ENCODE measurements around the gene STK32C. TPM values are rescaled to one million over a fixed set of nuclear protein-coding genes. Genes with fewer than 3 reads are reported as not detected.

Gene STK32C
- total RNA-seq, 1 donor from 2014 or later, result 12.2 TPM

- no peak for DNase-seq (ENCODE audit: low read depth)
- H3K27me3 ChIP-seq (ENCODE audit: control insufficient read depth, insufficient read depth, low read length), result peaks cover 61% of the 10 kb centered on the region
- TF ChIP-seq CTCF (IDR thresholded peaks at IDR 0.05; ENCODE audit: insufficient read depth, low read length, poor library complexity, severe bottlenecking), result no peak
These were observed 121.9 kb downstream of the STK32C start for GRCh38 chr10:132185601-132186487.

GRCh38 chr10:132184816-132185593, 122.7 kb downstream of the STK32C start:
- no peak for DNase-seq (ENCODE audit: low read depth)
- TF ChIP-seq CTCF (IDR thresholded peaks at IDR 0.05; ENCODE audit: insufficient read depth, low read length, poor library complexity, severe bottlenecking), result no peak
- H3K36me3 ChIP-seq (ENCODE audit: control insufficient read depth, insufficient read depth, low read length), result no peaks in the 10 kb centered on the region
- H3K27me3 ChIP-seq (ENCODE audit: control insufficient read depth, insufficient read depth, low read length), result peaks cover 61% of the 10 kb centered on the region
- no peak overlapping the region for H3K4me3 ChIP-seq (ENCODE audit: low read depth, low read length)

More at GRCh38 chr10:132185601-132186487, 121.9 kb downstream of the STK32C start:
- H3K36me3 ChIP-seq (ENCODE audit: control insufficient read depth, insufficient read depth, low read length), result no peaks in the 10 kb centered on the region
- H3K4me3 ChIP-seq (ENCODE audit: low read depth, low read length), result peak overlapping the region; percentile 3

GRCh38 chr10:132183046-132183445, 124.7 kb downstream of the STK32C start:
- H3K4me3 ChIP-seq (ENCODE audit: low read depth, low read length), result no peak overlapping the region
- TF ChIP-seq CTCF (IDR thresholded peaks at IDR 0.05; ENCODE audit: insufficient read depth, low read length, poor library complexity, severe bottlenecking), result no peak
- peaks cover 54% of the 10 kb centered on the region for H3K27me3 ChIP-seq (ENCODE audit: control insufficient read depth, insufficient read depth, low read length)
- no peaks in the 10 kb centered on the region for H3K36me3 ChIP-seq (ENCODE audit: control insufficient read depth, insufficient read depth, low read length)
- DNase-seq (ENCODE audit: low read depth), result no peak

- Histone ChIP-seq H3K27me3 (ENCODE audit: control insufficient read depth, insufficient read depth, low read length) (peaks cover 53% of the 10 kb centered on the region), H3K36me3 (ENCODE audit: control insufficient read depth, insufficient read depth, low read length) (no peaks in the 10 kb centered on the region), H3K4me3 (ENCODE audit: low read depth, low read length) (no peak overlapping the region)
- no peak for DNase-seq (ENCODE audit: low read depth)
- no peak for TF ChIP-seq CTCF (IDR thresholded peaks at IDR 0.05; ENCODE audit: insufficient read depth, low read length, poor library complexity, severe bottlenecking)
These were observed 125.2 kb downstream of the STK32C start for GRCh38 chr10:132182591-132182990.

- DNase-seq (ENCODE audit: low read depth), result no peak
- H3K27me3 ChIP-seq (ENCODE audit: control insufficient read depth, insufficient read depth, low read length), result peaks cover 54% of the 10 kb centered on the region
- no peak for TF ChIP-seq CTCF (IDR thresholded peaks at IDR 0.05; ENCODE audit: insufficient read depth, low read length, poor library complexity, severe bottlenecking)
These were observed 125.9 kb downstream of the STK32C start for GRCh38 chr10:132181691-132182425.

More at GRCh38 chr10:132181691-132182425, 125.9 kb downstream of the STK32C start:
- no peaks in the 10 kb centered on the region for H3K36me3 ChIP-seq (ENCODE audit: control insufficient read depth, insufficient read depth, low read length)
- H3K4me3 ChIP-seq (ENCODE audit: low read depth, low read length), result no peak overlapping the region

Measured in kidney epithelial cell (primary cell).